CD4-positive, alpha-beta T cell treated with Interleukin-17A for 1 hour (primary cell): Measurements from ENCODE around the gene CACNG4.

Experiments
- DNase-seq: peaks from one replicate; pipeline ENCODE4 v3.0.0-alpha.2; 2020

CACNG4 gene

GRCh38 chr17:66988069-66988798, 23.7 kb downstream of the CACNG4 start:
- no peak for DNase-seq

GRCh38 chr17:66989076-66989475, 24.6 kb downstream of the CACNG4 start:
- DNase-seq = no peak

- no peak for DNase-seq
Observed at GRCh38 chr17:66989579-66989978, 25.1 kb downstream of the CACNG4 start.

GRCh38 chr17:66990047-66990446, 25.5 kb downstream of the CACNG4 start:
- no peak for DNase-seq

- DNase-seq = no peak
Observed at GRCh38 chr17:66992911-66993442, 28.5 kb downstream of the CACNG4 start.

GRCh38 chr17:66994361-66994760, 29.9 kb downstream of the CACNG4 start:
- DNase-seq = no peak

GRCh38 chr17:66994930-66995535, 30.5 kb downstream of the CACNG4 start:
- no peak for DNase-seq

- no peak for DNase-seq
Observed at GRCh38 chr17:66995944-66996343, 31.4 kb downstream of the CACNG4 start.

GRCh38 chr17:66996926-66997325, 32.4 kb downstream of the CACNG4 start:
- DNase-seq = no peak

GRCh38 chr17:67003231-67003630, 38.7 kb downstream of the CACNG4 start:
- DNase-seq = no peak

GRCh38 chr17:67004181-67004580, 39.7 kb downstream of the CACNG4 start:
- no peak for DNase-seq

GRCh38 chr17:67007266-67007665, 42.8 kb downstream of the CACNG4 start:
- no peak for DNase-seq

- no peak for DNase-seq
Observed at GRCh38 chr17:67008101-67008500, 43.6 kb downstream of the CACNG4 start.

- DNase-seq = no peak
Observed at GRCh38 chr17:67011527-67012175, 47.1 kb downstream of the CACNG4 start.

- no peak for DNase-seq
Observed at GRCh38 chr17:67013891-67014290, 49.4 kb downstream of the CACNG4 start.

GRCh38 chr17:67015001-67015400, 50.5 kb downstream of the CACNG4 start:
- DNase-seq = no peak

- DNase-seq = no peak
Observed at GRCh38 chr17:67016039-67016762, 51.7 kb downstream of the CACNG4 start.

- no peak for DNase-seq
Observed at GRCh38 chr17:67017910-67018309, 53.4 kb downstream of the CACNG4 start.

GRCh38 chr17:67018471-67019434, 54.2 kb downstream of the CACNG4 start:
- no peak for DNase-seq

- no peak for DNase-seq
Observed at GRCh38 chr17:67019809-67020208, 55.3 kb downstream of the CACNG4 start.

- DNase-seq = no peak
Observed at GRCh38 chr17:67020293-67020766, 55.8 kb downstream of the CACNG4 start.

GRCh38 chr17:67021196-67021595, 56.7 kb downstream of the CACNG4 start:
- DNase-seq = no peak
